ENCODE results near the gene ARHGAP15. TPM values are rescaled to one million over a fixed set of nuclear protein-coding genes. Genes with fewer than 3 reads are reported as not detected.
A peak's percentile ranks its signal among the peaks of the same experiment; 100 is the strongest.

ARHGAP15 gene
- total RNA-seq, 4 donors from 2014 or later: 1.2 to 6.0 (median 3.4) TPM

DNA sequence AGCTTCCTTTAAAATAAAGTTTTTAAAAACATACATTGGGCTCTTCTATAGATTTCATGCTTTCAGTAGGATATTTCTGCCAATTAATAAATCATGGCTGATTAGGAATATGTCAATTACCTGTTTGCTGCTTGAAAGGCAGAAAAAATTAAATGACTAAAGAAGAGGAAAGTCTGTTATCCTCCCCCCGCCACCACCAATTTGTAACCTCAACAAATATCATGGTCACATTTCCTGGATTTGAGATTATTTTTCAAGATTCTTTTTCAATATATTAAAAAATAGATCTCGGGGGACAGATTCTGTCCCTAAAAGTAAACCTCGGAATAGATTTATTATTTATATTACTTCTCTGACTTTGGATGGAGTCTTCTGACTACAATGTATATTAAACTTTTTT, 125.9 kb downstream of the ARHGAP15 start:
- Histone ChIP-seq H3K4me3 (no peak overlapping the region), H3K36me3 (no peaks in the 10 kb centered on the region), H3K9me3 (no peaks in the 10 kb centered on the region), H3K27me3 (no peaks in the 10 kb centered on the region), H3K27ac (no peak overlapping the region), H3K4me1 (no peaks in the 10 kb centered on the region)
- 82% methylated on average over 3 of the region's 3 CpGs for WGBS
- DNase-seq (ENCODE audit: low spot score in 2 of 2): no peak
- TF ChIP-seq, protein P1, sequence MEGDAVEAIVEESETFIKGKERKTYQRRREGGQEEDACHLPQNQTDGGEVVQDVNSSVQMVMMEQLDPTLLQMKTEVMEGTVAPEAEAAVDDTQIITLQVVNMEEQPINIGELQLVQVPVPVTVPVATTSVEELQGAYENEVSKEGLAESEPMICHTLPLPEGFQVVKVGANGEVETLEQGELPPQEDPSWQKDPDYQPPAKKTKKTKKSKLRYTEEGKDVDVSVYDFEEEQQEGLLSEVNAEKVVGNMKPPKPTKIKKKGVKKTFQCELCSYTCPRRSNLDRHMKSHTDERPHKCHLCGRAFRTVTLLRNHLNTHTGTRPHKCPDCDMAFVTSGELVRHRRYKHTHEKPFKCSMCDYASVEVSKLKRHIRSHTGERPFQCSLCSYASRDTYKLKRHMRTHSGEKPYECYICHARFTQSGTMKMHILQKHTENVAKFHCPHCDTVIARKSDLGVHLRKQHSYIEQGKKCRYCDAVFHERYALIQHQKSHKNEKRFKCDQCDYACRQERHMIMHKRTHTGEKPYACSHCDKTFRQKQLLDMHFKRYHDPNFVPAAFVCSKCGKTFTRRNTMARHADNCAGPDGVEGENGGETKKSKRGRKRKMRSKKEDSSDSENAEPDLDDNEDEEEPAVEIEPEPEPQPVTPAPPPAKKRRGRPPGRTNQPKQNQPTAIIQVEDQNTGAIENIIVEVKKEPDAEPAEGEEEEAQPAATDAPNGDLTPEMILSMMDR (IDR thresholded peaks at IDR 0.05): no peak
- no peak for TF ChIP-seq POLR2A (IDR thresholded peaks at IDR 0.05)
- no peak for TF ChIP-seq EP300 (IDR thresholded peaks at IDR 0.05)
- no peak for TF ChIP-seq POLR2AphosphoS5 (IDR thresholded peaks at IDR 0.05)

GRCh38 chr2:143255899-143256298, 126.7 kb downstream of the ARHGAP15 start:
- no peak for TF ChIP-seq POLR2A (IDR thresholded peaks at IDR 0.05)
- no peak for TF ChIP-seq POLR2AphosphoS5 (IDR thresholded peaks at IDR 0.05)
- TF ChIP-seq EP300 (IDR thresholded peaks at IDR 0.05): no peak
- TF ChIP-seq, protein P1 (IDR thresholded peaks at IDR 0.05): no peak
- Histone ChIP-seq H3K4me3 (no peak overlapping the region), H3K36me3 (no peaks in the 10 kb centered on the region), H3K27ac (no peak overlapping the region), H3K9me3 (no peaks in the 10 kb centered on the region), H3K4me1 (no peaks in the 10 kb centered on the region), H3K27me3 (no peaks in the 10 kb centered on the region)
- no peak for DNase-seq (ENCODE audit: low spot score in 2 of 2)

DNA sequence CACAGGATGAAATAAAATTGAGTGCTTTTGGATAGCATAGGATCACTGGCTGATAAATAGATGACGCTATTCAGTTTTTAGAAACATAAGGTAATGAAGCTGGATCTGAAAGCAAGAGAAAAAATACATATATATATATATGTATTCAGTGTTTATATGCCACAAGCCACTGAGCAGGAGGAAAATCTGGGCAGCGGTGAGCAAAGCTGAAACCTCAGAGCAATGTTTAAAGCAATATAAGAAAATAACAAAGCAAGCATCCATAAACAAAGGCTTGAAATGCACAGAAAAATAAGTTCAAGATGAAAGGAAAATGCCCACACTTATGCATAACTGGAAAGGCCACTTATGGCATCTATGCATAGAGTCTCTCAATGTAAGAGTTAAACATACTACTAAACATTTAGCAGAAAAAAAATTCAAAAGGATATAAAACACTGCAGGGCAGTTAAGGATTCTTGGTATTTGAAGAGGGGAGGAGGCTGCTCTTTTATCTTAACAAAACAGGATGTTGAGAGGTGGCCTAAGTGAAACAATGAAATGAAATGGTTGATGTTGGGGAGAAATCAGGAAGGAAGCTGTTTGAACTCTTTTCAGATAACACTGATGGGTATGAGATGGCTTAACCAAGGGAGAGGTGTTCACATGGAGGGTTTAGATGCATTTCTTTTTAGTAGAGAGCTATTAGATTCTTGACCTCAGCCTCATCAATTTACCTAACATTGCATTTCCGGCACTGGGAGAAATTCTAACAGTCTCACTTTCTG, 129.1 kb downstream of the ARHGAP15 start:
- DNase-seq (ENCODE audit: low spot score in 2 of 2): no peak
- Histone ChIP-seq H3K36me3 (no peaks in the 10 kb centered on the region), H3K4me3 (no peak overlapping the region), H3K27me3 (no peaks in the 10 kb centered on the region), H3K4me1 (peaks cover 3% of the 10 kb centered on the region), H3K9me3 (no peaks in the 10 kb centered on the region), H3K27ac (no peak overlapping the region)
- 81% methylated on average over 3 of the region's 3 CpGs for WGBS
- no peak for TF ChIP-seq POLR2A (IDR thresholded peaks at IDR 0.05)
- no peak for TF ChIP-seq EP300 (IDR thresholded peaks at IDR 0.05)
- no peak for TF ChIP-seq POLR2AphosphoS5 (IDR thresholded peaks at IDR 0.05)
- TF ChIP-seq, protein P1 (IDR thresholded peaks at IDR 0.05): no peak

DNA sequence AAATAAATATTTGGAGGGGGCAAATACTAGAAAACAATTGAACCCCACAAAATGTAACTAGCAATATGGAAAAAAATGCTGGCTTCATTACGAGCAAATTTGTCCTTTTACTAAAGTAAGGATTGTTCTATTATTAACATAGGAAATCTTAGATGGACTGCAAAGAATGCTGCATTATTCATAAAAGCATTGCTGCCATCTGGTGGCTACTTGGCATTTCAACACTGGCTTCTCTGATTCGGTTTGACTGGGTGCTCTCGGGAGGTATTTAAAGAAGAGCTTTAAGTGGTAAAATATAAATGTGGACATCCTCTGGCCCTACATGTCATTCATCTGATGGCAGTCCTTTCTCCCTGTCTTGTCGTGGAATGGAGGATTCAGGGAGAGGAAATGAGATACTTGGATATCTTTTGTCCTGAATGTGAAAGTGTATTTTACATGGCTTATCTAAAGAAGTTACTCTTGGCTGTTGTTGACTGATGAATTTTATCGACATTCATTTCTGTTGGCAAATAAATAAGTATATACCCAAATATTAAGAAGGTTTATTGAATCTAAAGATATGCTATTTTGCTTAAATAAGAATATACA, 130.2 kb downstream of the ARHGAP15 start:
- Histone ChIP-seq H3K27ac (no peak overlapping the region), H3K9me3 (no peaks in the 10 kb centered on the region), H3K36me3 (no peaks in the 10 kb centered on the region), H3K4me3 (no peak overlapping the region), H3K4me1 (peaks cover 3% of the 10 kb centered on the region), H3K27me3 (no peaks in the 10 kb centered on the region)
- WGBS: 10% methylated on average over 5 of the region's 5 CpGs
- peak in 1 of 2 donors; percentile 66 for DNase-seq (ENCODE audit: low spot score in 2 of 2)
- no peak for TF ChIP-seq EP300 (IDR thresholded peaks at IDR 0.05)
- no peak for TF ChIP-seq POLR2A (IDR thresholded peaks at IDR 0.05)
- TF ChIP-seq, protein P1 (IDR thresholded peaks at IDR 0.05): peak; percentile 35 to 62
- TF ChIP-seq POLR2AphosphoS5 (IDR thresholded peaks at IDR 0.05): no peak

DNA sequence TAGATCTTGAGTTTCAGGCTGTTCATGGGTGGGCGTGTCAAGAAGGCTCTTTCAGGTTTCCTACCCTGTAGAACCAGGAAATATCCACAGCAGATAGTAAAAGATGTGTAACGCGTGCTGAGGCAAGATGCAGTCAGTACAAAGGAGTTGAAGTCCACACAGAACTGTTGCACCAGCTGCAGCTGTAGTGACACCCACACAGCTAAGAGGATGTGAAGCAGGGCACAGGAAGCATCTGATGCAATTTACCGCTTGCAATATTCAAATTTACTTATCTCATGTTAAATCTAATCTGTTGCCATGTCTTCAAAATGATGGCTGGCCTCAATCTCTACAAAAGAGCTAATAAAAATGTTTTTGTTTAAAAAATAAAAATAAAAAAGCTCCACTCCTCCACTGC, 132.8 kb downstream of the ARHGAP15 start:
- Histone ChIP-seq H3K9me3 (no peaks in the 10 kb centered on the region), H3K4me1 (peaks cover 3% of the 10 kb centered on the region), H3K27ac (no peak overlapping the region), H3K4me3 (no peak overlapping the region), H3K36me3 (no peaks in the 10 kb centered on the region), H3K27me3 (no peaks in the 10 kb centered on the region)
- 75% methylated on average over 4 of the region's 4 CpGs for WGBS
- no peak for DNase-seq (ENCODE audit: low spot score in 2 of 2)
- TF ChIP-seq POLR2AphosphoS5 (IDR thresholded peaks at IDR 0.05) (no peak), POLR2A (IDR thresholded peaks at IDR 0.05) (no peak), EP300 (IDR thresholded peaks at IDR 0.05) (no peak)
- TF ChIP-seq, protein P1 (IDR thresholded peaks at IDR 0.05): no peak

All from suprapubic skin (tissue), 4 donors.